Upper lobe of left lung (tissue), 6 donors: ENCODE measurements around the gene SERGEF. TPM values are rescaled to one million over a fixed set of nuclear protein-coding genes. Genes with fewer than 3 reads are reported as not detected.

ENCODE experiments used
- ATAC-seq, 2 donors: fragments of 200-7000 bp; cut with Tn5 transposase; one replicate each; pipeline ENCODE4 v1.9.1; 2022; ENCODE audit warnings: mild to moderate bottlenecking in 2 of 2, moderate library complexity in 2 of 2; ENCODE audit not compliant: low FRiP score in 2 of 2
- DNase-seq, 2 donors: peaks; one replicate each; pipeline ENCODE4 v3.0.0-alpha.2; 2019 to 2020
- H3K27ac ChIP-seq, 4 donors: fragments of 200-600 bp; sonication (generic); one replicate each; pipeline ENCODE4 v1.5.1; 2016 to 2019
- H3K27me3 ChIP-seq, 4 donors: fragments of 200-600 bp; sonication (generic); one replicate each; pipeline ENCODE4 v1.5.1; 2017 to 2019
- H3K36me3 ChIP-seq, 4 donors: fragments of 200-600 bp; sonication (generic); one replicate each; pipeline ENCODE4 v1.5.1; 2016 to 2019
- H3K4me1 ChIP-seq, 4 donors: fragments of 200-600 bp; sonication (generic); one replicate each; pipeline ENCODE4 v1.5.1; 2018 to 2019
- H3K4me3 ChIP-seq, 4 donors: fragments of 200-600 bp; sonication (generic); one replicate each; pipeline ENCODE4 v1.5.1; 2017 to 2019; ENCODE audit warnings: mild to moderate bottlenecking in 2 of 4, moderate library complexity in 1 of 4
- H3K9me3 ChIP-seq, 4 donors: fragments of 200-600 bp; sonication (generic); one replicate each; pipeline ENCODE4 v1.5.1; 2018 to 2019
- EP300 ChIP-seq, 4 donors: sonication (generic); formaldehyde crosslinking; IDR thresholded peaks; one replicate each; pipeline ENCODE4 v1.5.1; 2017; ENCODE audit warnings: antibody characterized with exemption in 4 of 4, control low read depth in 2 of 4
- POLR2A ChIP-seq, 4 donors: fragments of 450-650 bp; IDR thresholded peaks; one replicate each; pipeline ENCODE4 v1.5.1; 2016 to 2017; ENCODE audit warnings: antibody characterized with exemption in 4 of 4, mild to moderate bottlenecking in 2 of 4
- POLR2AphosphoS5 ChIP-seq, 2 donors: sonication (generic); formaldehyde crosslinking; IDR thresholded peaks; one replicate each; pipeline ENCODE4 v1.5.1; 2017; ENCODE audit warnings: antibody characterized with exemption in 2 of 2
- WGBS, 2 donors: methylation state at CpG; one replicate each; pipeline ENCODE4 v1.1.5; 2017 to 2018; 5-methylcytosine and 5-hydroxymethylcytosine counted together
- total RNA-seq, 6 donors: library from RNA; depleted of rRNA in 4 of 6; stranded (reverse); fragments of >200 nt in 4 of 6; gene quantifications; one replicate each; pipeline versions ENCODE4 v1.1.0 to v1.2.1, GENCODE V29; 2016 to 2021
- TF ChIP-seq, protein P1 (sequence below), 6 experiments: fragments of 450-650 bp in 4 of 6; fragments of 200-600 bp in 2 of 6; sonication (generic) in 2 of 6; IDR thresholded peaks; one replicate each; pipeline ENCODE4 v1.5.1; 2016 to 2019; ENCODE audit warnings: antibody characterized with exemption in 6 of 6
- donor health status: DM: no; HTN: no; CAD: no; lungs with moderate emphysema.
- donor health status: DM: no; HTN: yes; CAD: no; lungs with severe emphysema.

The SERGEF gene
- total RNA-seq, 6 donors from 2014 or later, result 21.7 to 40.5 (median 34.8) TPM

- DNase-seq (peak in 1 of 2 donors; percentile 31), ATAC-seq (no peak)
- H3K4me1 ChIP-seq, result no peaks in the 10 kb centered on the region
- H3K27ac ChIP-seq, result no peak overlapping the region
- no peak overlapping the region for H3K4me3 ChIP-seq
- H3K27me3 ChIP-seq, result no peaks in the 10 kb centered on the region
- TF ChIP-seq EP300 (IDR thresholded peaks at IDR 0.05) (no peak), POLR2A (IDR thresholded peaks at IDR 0.05) (no peak), POLR2AphosphoS5 (IDR thresholded peaks at IDR 0.05) (no peak)
- TF ChIP-seq, protein P1, sequence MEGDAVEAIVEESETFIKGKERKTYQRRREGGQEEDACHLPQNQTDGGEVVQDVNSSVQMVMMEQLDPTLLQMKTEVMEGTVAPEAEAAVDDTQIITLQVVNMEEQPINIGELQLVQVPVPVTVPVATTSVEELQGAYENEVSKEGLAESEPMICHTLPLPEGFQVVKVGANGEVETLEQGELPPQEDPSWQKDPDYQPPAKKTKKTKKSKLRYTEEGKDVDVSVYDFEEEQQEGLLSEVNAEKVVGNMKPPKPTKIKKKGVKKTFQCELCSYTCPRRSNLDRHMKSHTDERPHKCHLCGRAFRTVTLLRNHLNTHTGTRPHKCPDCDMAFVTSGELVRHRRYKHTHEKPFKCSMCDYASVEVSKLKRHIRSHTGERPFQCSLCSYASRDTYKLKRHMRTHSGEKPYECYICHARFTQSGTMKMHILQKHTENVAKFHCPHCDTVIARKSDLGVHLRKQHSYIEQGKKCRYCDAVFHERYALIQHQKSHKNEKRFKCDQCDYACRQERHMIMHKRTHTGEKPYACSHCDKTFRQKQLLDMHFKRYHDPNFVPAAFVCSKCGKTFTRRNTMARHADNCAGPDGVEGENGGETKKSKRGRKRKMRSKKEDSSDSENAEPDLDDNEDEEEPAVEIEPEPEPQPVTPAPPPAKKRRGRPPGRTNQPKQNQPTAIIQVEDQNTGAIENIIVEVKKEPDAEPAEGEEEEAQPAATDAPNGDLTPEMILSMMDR (IDR thresholded peaks at IDR 0.05), result no peak
- WGBS, 2 donors, result 79 to 85% methylated on average over 8 to 9 of the region's 9 CpGs
- H3K36me3 ChIP-seq, result no peaks in the 10 kb centered on the region
- H3K9me3 ChIP-seq, result no peaks in the 10 kb centered on the region
Observed at GRCh38 chr11:17770048-17770652, 242.7 kb downstream of the SERGEF start.

GRCh38 chr11:17769218-17769617 lies 243.6 kb downstream of the SERGEF start:
- H3K27ac ChIP-seq, result no peak overlapping the region
- ATAC-seq (no peak), DNase-seq (no peak)
- H3K36me3 ChIP-seq, result no peaks in the 10 kb centered on the region
- WGBS, 2 donors, result 75 to 89% methylated on average over 1 of the region's 1 CpG
- no peak for TF ChIP-seq EP300 (IDR thresholded peaks at IDR 0.05)
- no peak for TF ChIP-seq POLR2AphosphoS5 (IDR thresholded peaks at IDR 0.05)
- no peak for TF ChIP-seq POLR2A (IDR thresholded peaks at IDR 0.05)
- TF ChIP-seq, protein P1 (IDR thresholded peaks at IDR 0.05), result no peak
- H3K4me3 ChIP-seq, result no peak overlapping the region
- no peaks in the 10 kb centered on the region for H3K27me3 ChIP-seq
- H3K4me1 ChIP-seq, result no peaks in the 10 kb centered on the region
- H3K9me3 ChIP-seq, result no peaks in the 10 kb centered on the region

DNA sequence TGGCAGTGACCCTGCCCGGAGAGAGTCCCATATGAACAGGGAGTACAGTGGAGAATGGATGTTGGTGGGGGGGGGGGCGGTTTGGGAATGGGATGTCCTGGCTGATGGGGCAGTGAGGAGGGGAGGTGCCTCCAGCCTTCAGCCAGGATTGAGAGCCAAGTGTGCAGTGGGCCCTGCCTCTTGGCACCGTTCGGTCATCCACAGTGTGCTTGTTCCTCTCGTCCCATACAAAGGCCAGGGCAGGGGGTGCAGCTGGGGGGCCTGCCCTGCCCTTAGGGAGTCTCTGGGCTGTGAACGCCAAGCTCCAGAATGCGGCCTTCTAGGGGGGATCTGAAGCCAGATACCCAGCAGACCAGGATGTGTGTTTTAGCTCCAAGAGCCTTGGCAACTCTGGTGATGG lies 244.3 kb downstream of the SERGEF start:
- Histone ChIP-seq H3K27ac (no peak overlapping the region), H3K9me3 (no peaks in the 10 kb centered on the region), H3K36me3 (no peaks in the 10 kb centered on the region), H3K4me3 (no peak overlapping the region), H3K27me3 (no peaks in the 10 kb centered on the region), H3K4me1 (no peaks in the 10 kb centered on the region)
- no peak for ATAC-seq
- TF ChIP-seq, protein P1 (IDR thresholded peaks at IDR 0.05), result no peak
- no peak for TF ChIP-seq POLR2AphosphoS5 (IDR thresholded peaks at IDR 0.05)
- no peak for TF ChIP-seq EP300 (IDR thresholded peaks at IDR 0.05)
- TF ChIP-seq POLR2A (IDR thresholded peaks at IDR 0.05), result no peak
- 90 to 100% methylated on average over 3 to 7 of the region's 7 CpGs for WGBS, 2 donors
- DNase-seq, result no peak

GRCh38 chr11:17767914-17768313 lies 244.9 kb downstream of the SERGEF start:
- WGBS, 2 donors, result 91 to 94% methylated on average over 2 of the region's 2 CpGs
- Histone ChIP-seq H3K36me3 (no peaks in the 10 kb centered on the region), H3K4me3 (no peak overlapping the region), H3K27ac (no peak overlapping the region), H3K9me3 (no peaks in the 10 kb centered on the region), H3K27me3 (no peaks in the 10 kb centered on the region), H3K4me1 (no peaks in the 10 kb centered on the region)
- DNase-seq, result no peak
- ATAC-seq, result no peak
- TF ChIP-seq, protein P1 (IDR thresholded peaks at IDR 0.05), result no peak
- TF ChIP-seq POLR2AphosphoS5 (IDR thresholded peaks at IDR 0.05), result no peak
- TF ChIP-seq EP300 (IDR thresholded peaks at IDR 0.05), result no peak
- TF ChIP-seq POLR2A (IDR thresholded peaks at IDR 0.05), result no peak

- H3K27me3 ChIP-seq, result no peaks in the 10 kb centered on the region
- no peaks in the 10 kb centered on the region for H3K9me3 ChIP-seq
- H3K4me1 ChIP-seq, result no peaks in the 10 kb centered on the region
- H3K36me3 ChIP-seq, result no peaks in the 10 kb centered on the region
- TF ChIP-seq POLR2A (IDR thresholded peaks at IDR 0.05), result no peak
- TF ChIP-seq EP300 (IDR thresholded peaks at IDR 0.05), result no peak
- TF ChIP-seq POLR2AphosphoS5 (IDR thresholded peaks at IDR 0.05), result no peak
- TF ChIP-seq, protein P1 (IDR thresholded peaks at IDR 0.05), result no peak
- no peak for ATAC-seq
- no peak overlapping the region for H3K4me3 ChIP-seq
- H3K27ac ChIP-seq, result no peak overlapping the region
- WGBS, 2 donors, result 77 to 87% methylated on average over 5 to 7 of the region's 7 CpGs
- no peak for DNase-seq
Observed at GRCh38 chr11:17767301-17767885, 245.5 kb downstream of the SERGEF start.
